SK-N-SH (cell line): ENCODE measurements around the gene HMOX1. TPM values are rescaled to one million over a fixed set of nuclear protein-coding genes. Genes with fewer than 3 reads are reported as not detected.

Source experiments
- CTCF ChIA-PET: fragments of 300-600, 350-600 bp; formaldehyde crosslinking; extraction: SDS; loops from one replicate; lab custom pipeline; 2021; lab: Yijun Ruan, JAX
- POLR2A ChIA-PET: fragments of 350-600 bp; sonication (Branson Sonifier 250); formaldehyde crosslinking; extraction: SDS; loops from one replicate; lab custom pipeline; 2020; ENCODE audit warnings: antibody characterized with exemption, inconsistent platforms; lab: Yijun Ruan, JAX
- DNase-seq: peaks from one replicate; pipeline ENCODE4 v3.0.0; 2012
- H2AFZ ChIP-seq: fragments of 200-600 bp; sonication (generic); 2 replicates; pipeline ENCODE4 v1.8.1; 2016; ENCODE audit warnings: antibody characterized with exemption, mild to moderate bottlenecking, low read depth
- H3F3A ChIP-seq: fragments of 200-600 bp; sonication (generic); replicated peaks from 2 replicates; pipeline ENCODE3; 2016; ENCODE audit warnings: antibody characterized with exemption, mild to moderate bottlenecking; ENCODE audit not compliant: insufficient read depth
- H3K27ac ChIP-seq, 2 experiments: fragments of 200-500 bp in 1 of 2; fragments of 200-600 bp in 1 of 2; sonication (Bioruptor generic) in 1 of 2; sonication (generic), shearing (Covaris generic) in 1 of 2; 2 replicates each; pipeline versions ENCODE4 v1.5.1 to v1.6.1; 2014 to 2016; ENCODE audit warnings: low read depth in 2 of 2, inconsistent platforms in 1 of 2, low read length in 1 of 2, mild to moderate bottlenecking in 1 of 2, mixed read lengths in 1 of 2
- H3K27me3 ChIP-seq: fragments of 200-600 bp; sonication (generic), shearing (Covaris generic); 2 replicates; pipeline ENCODE4 v1.6.1; 2016; ENCODE audit warnings: mixed run types; ENCODE audit not compliant: insufficient read depth
- H3K36me3 ChIP-seq, 2 experiments: fragments of 200-500 bp in 1 of 2; fragments of 200-600 bp in 1 of 2; sonication (Bioruptor generic) in 1 of 2; sonication (generic) in 1 of 2; replicated peaks in 1 of 2; 2 replicates each; pipeline versions ENCODE3 to v1.5.1; 2014 to 2016; ENCODE audit warnings: low read length in 1 of 2, mild to moderate bottlenecking in 1 of 2; ENCODE audit not compliant: insufficient read depth in 2 of 2, control insufficient read depth in 1 of 2
- H3K4me1 ChIP-seq, 2 experiments: fragments of 200-500 bp in 1 of 2; fragments of 200-600 bp in 1 of 2; sonication (Bioruptor generic) in 1 of 2; sonication (generic), shearing (Covaris generic) in 1 of 2; 2 replicates each; pipeline versions ENCODE4 v1.5.1 to v1.6.1; 2014 to 2016; ENCODE audit warnings: low read depth in 1 of 2, low read length in 1 of 2, mixed run types in 1 of 2; ENCODE audit not compliant: insufficient read depth in 2 of 2, control insufficient read depth in 1 of 2
- H3K4me2 ChIP-seq: fragments of 200-600 bp; sonication (generic), shearing (Covaris generic); 2 replicates; pipeline ENCODE4 v1.6.1; 2017; ENCODE audit warnings: mixed run types
- H3K4me3 ChIP-seq, 2 experiments: fragments of 200-500 bp in 1 of 2; fragments of 200-600 bp in 1 of 2; sonication (Bioruptor generic) in 1 of 2; sonication (generic), shearing (Covaris generic) in 1 of 2; 2 replicates each; pipeline versions ENCODE4 v1.5.1 to v1.8.1; 2014 to 2016; ENCODE audit warnings: low read depth in 2 of 2, inconsistent platforms in 1 of 2, low read length in 1 of 2, mild to moderate bottlenecking in 1 of 2, mixed read lengths in 1 of 2, moderate library complexity in 1 of 2
- H3K79me2 ChIP-seq: fragments of 200-600 bp; sonication (generic); 2 replicates; pipeline ENCODE4 v1.8.1; 2017; ENCODE audit warnings: mild to moderate bottlenecking; ENCODE audit not compliant: insufficient read depth
- H3K9ac ChIP-seq: fragments of 200-600 bp; sonication (generic); 2 replicates; pipeline ENCODE4 v1.6.1; 2017; ENCODE audit warnings: mixed run types
- H3K9me2 ChIP-seq: fragments of 200-600 bp; sonication (generic); 2 replicates; pipeline ENCODE4 v1.6.1; 2017; ENCODE audit warnings: mixed run types
- H3K9me3 ChIP-seq: fragments of 200-600 bp; sonication (generic); 2 replicates; pipeline ENCODE4 v1.6.1; 2017; ENCODE audit warnings: mixed run types, mild to moderate bottlenecking, moderate library complexity
- H4K20me1 ChIP-seq: fragments of 200-600 bp; sonication (generic); 2 replicates; pipeline ENCODE4 v1.6.1; 2017; ENCODE audit warnings: mild to moderate bottlenecking, mixed run types; ENCODE audit not compliant: insufficient read depth
- CHD2 ChIP-seq: fragments of 150-350 bp; IDR thresholded peaks from 2 replicates; pipeline ENCODE4 v1.6.1; 2018; ENCODE audit warnings: low read length; ENCODE audit not compliant: partially characterized antibody
- CTCF ChIP-seq: fragments of 200-600 bp; sonication (generic); IDR thresholded peaks from 2 replicates; pipeline ENCODE4 v1.6.1; 2017; ENCODE audit warnings: antibody characterized with exemption, mild to moderate bottlenecking, moderate library complexity
- ELF1 ChIP-seq: IDR thresholded peaks from 2 replicates; pipeline ENCODE4 v1.4.0; 2012
- EP300 ChIP-seq, 2 experiments: IDR thresholded peaks; 2 replicates each; pipeline versions ENCODE4 v1.4.0 to v1.6.1; 2012; ENCODE audit warnings: borderline replicate concordance in 1 of 2, low read depth in 1 of 2, low read length in 1 of 2
- EZH2phosphoT487 ChIP-seq: fragments of 200-600 bp; sonication (generic); IDR thresholded peaks from 2 replicates; pipeline ENCODE4 v1.6.1; 2017; ENCODE audit warnings: low read depth, mixed run types, mild to moderate bottlenecking, antibody characterized with exemption, moderate library complexity, borderline replicate concordance
- FOSL2 ChIP-seq: IDR thresholded peaks from 2 replicates; pipeline ENCODE4 v1.4.0; 2012; ENCODE audit warnings: low read depth, mild to moderate bottlenecking, moderate library complexity, borderline replicate concordance
- FOXJ3 ChIP-seq: sonication (generic); formaldehyde crosslinking; IDR thresholded peaks from 2 replicates; pipeline ENCODE4 v1.5.1; 2020; ENCODE audit warnings: mild to moderate bottlenecking, missing genetic modification reagents
- FOXM1 ChIP-seq: IDR thresholded peaks from 2 replicates; pipeline ENCODE4 v1.4.0; 2012; ENCODE audit warnings: low read depth, mild to moderate bottlenecking
- JUND ChIP-seq: IDR thresholded peaks from 2 replicates; pipeline ENCODE4 v1.4.0; 2012
- MEF2A ChIP-seq: IDR thresholded peaks from 2 replicates; pipeline ENCODE4 v1.4.0; 2012; ENCODE audit warnings: low read depth, borderline replicate concordance
- NFIC ChIP-seq: IDR thresholded peaks from 2 replicates; pipeline ENCODE4 v1.4.0; 2012; ENCODE audit warnings: borderline replicate concordance
- NRF1 ChIP-seq: IDR thresholded peaks from 2 replicates; pipeline ENCODE4 v1.6.1; 2012; ENCODE audit warnings: low read depth, mild to moderate bottlenecking, low read length
- RAD21 ChIP-seq: IDR thresholded peaks from 2 replicates; pipeline ENCODE4 v1.6.1; 2012; ENCODE audit warnings: mild to moderate bottlenecking, low read length
- RCOR1 ChIP-seq: fragments of 150-350 bp; IDR thresholded peaks from 2 replicates; pipeline ENCODE4 v1.6.1; 2017; ENCODE audit warnings: antibody characterized with exemption, low read length
- REST ChIP-seq: IDR thresholded peaks from 2 replicates; pipeline ENCODE4 v1.6.1; 2012; ENCODE audit warnings: mild to moderate bottlenecking, low read depth, low read length, moderate library complexity
- RFX5 ChIP-seq: IDR thresholded peaks from 2 replicates; pipeline ENCODE4 v1.6.1; 2012; ENCODE audit warnings: mild to moderate bottlenecking, improper control_type of control experiment, low read length
- SIN3A ChIP-seq: IDR thresholded peaks from 2 replicates; pipeline ENCODE4 v1.6.1; 2012; ENCODE audit warnings: low read depth, mild to moderate bottlenecking, low read length, moderate library complexity, borderline replicate concordance
- SMC3 ChIP-seq: IDR thresholded peaks from 2 replicates; pipeline ENCODE4 v1.6.1; 2012; ENCODE audit warnings: low read depth, low read length, improper control_type of control experiment
- TCF12 ChIP-seq: IDR thresholded peaks from 2 replicates; pipeline ENCODE4 v1.4.0; 2012
- TEAD4 ChIP-seq: IDR thresholded peaks from 2 replicates; pipeline ENCODE4 v1.4.0; 2012; ENCODE audit warnings: mild to moderate bottlenecking, borderline replicate concordance; ENCODE audit not compliant: insufficient read depth
- USF2 ChIP-seq: fragments of 150-350 bp; IDR thresholded peaks from 2 replicates; pipeline ENCODE4 v1.6.1; 2017; ENCODE audit warnings: antibody characterized with exemption, low read length, low read depth, borderline replicate concordance
- YY1 ChIP-seq: IDR thresholded peaks from 2 replicates; pipeline ENCODE4 v1.4.0; 2012; ENCODE audit warnings: low read depth, mild to moderate bottlenecking
- WGBS: methylation state at CpG from one replicate; pipeline ENCODE4 v1.1.6; 2017; ENCODE audit warnings: low lambda C conversion rate; 5-methylcytosine and 5-hydroxymethylcytosine counted together
- polyA plus RNA-seq, 3 experiments: library from polyadenylated mRNA; depleted of rRNA; stranded (reverse); fragments of >200 nt; gene quantifications; 2 replicates each; pipeline ENCODE4 v1.2.3, GENCODE V29; 2012

Gene HMOX1
- polyA plus RNA-seq, 1 of the 3 experiments (the other 2 are of a cell fraction): 13.7 TPM

- ChIA-PET POLR2A (interaction anchor here (0.7 kb wide), 1 partner anchor 9 kb away, joined by 3 read pairs; no protein-coding TSS in a partner anchor), CTCF (interaction anchor here (0.6 to 4.8 kb wide), 5 partner anchors 8 to 172 kb away, joined by 3 to 29 read pairs (median 9); no protein-coding TSS in a partner anchor)
- Histone ChIP-seq H3K9me3 (no peaks in the 10 kb centered on the region), H3K4me1 (no peaks in the 10 kb centered on the region), H3K27me3 (no peaks in the 10 kb centered on the region), H3K9ac (no peak overlapping the region), H3K4me3 (no peak overlapping the region), H3K4me2 (no peak overlapping the region), H2AFZ (no peak overlapping the region), H3K36me3 (peaks cover 15 to 34% of the 10 kb centered on the region in 2 experiments), H3K79me2 (no peaks in the 10 kb centered on the region), H3K27ac (no peak overlapping the region), H4K20me1 (no peaks in the 10 kb centered on the region), H3K9me2 (no peaks in the 10 kb centered on the region), H3F3A (no peaks in the 10 kb centered on the region)
- WGBS: 94% methylated on average over 12 of the region's 16 CpGs
- TF ChIP-seq RCOR1 (no peak), ELF1 (no peak), RFX5 (no peak), FOXM1 (no peak), EP300 (IDR thresholded peaks at IDR 0.05; ENCODE audit: borderline replicate concordance in 1 of 2, low read depth in 1 of 2, low read length in 1 of 2) (no peak), NRF1 (no peak), FOSL2 (no peak), SIN3A (no peak), TCF12 (no peak), MEF2A (no peak), TEAD4 (no peak), JUND (no peak), CHD2 (no peak), RAD21 (no peak), SMC3 (no peak)
- no peak for DNase-seq
These were observed 29.1 kb downstream of the HMOX1 start for GRCh38 chr22:35409783-35410662.

- H3K4me1 ChIP-seq: no peaks in the 10 kb centered on the region
- H3K79me2 ChIP-seq: no peaks in the 10 kb centered on the region
- WGBS: 100% methylated on average over 1 of the region's 6 CpGs
- H3K27me3 ChIP-seq: no peaks in the 10 kb centered on the region
- no peaks in the 10 kb centered on the region for H3K9me2 ChIP-seq
- no peak overlapping the region for H2AFZ ChIP-seq
- no peak overlapping the region for H3K27ac ChIP-seq
- no peak overlapping the region for H3K4me2 ChIP-seq
- ChIA-PET POLR2A (interaction anchor here (0.7 kb wide), 1 partner anchor 10 kb away, joined by 3 read pairs; no protein-coding TSS in a partner anchor), CTCF (interaction anchor here (0.6 to 4.8 kb wide), 5 partner anchors 9 to 172 kb away, joined by 3 to 29 read pairs (median 9); no protein-coding TSS in a partner anchor)
- no peaks in the 10 kb centered on the region for H4K20me1 ChIP-seq
- H3K4me3 ChIP-seq: no peak overlapping the region
- H3F3A ChIP-seq: no peaks in the 10 kb centered on the region
- DNase-seq: no peak
- no peak overlapping the region for H3K9ac ChIP-seq
- H3K36me3 ChIP-seq: peaks cover 13 to 38% of the 10 kb centered on the region in 2 experiments
- H3K9me3 ChIP-seq: no peaks in the 10 kb centered on the region
- TF ChIP-seq USF2 (no peak), SIN3A (no peak), YY1 (no peak), FOXM1 (no peak), NFIC (no peak), CTCF (no peak), FOXJ3 (no peak), RCOR1 (no peak), FOSL2 (no peak), EP300 (IDR thresholded peaks at IDR 0.05; ENCODE audit: borderline replicate concordance in 1 of 2, low read depth in 1 of 2, low read length in 1 of 2) (no peak), REST (no peak), EZH2phosphoT487 (no peak)
These were observed 29.8 kb downstream of the HMOX1 start for GRCh38 chr22:35410663-35411034.
